H7 (cell line): ENCODE results near the gene TM2D1. TPM values are rescaled to one million over a fixed set of nuclear protein-coding genes. Genes with fewer than 3 reads are reported as not detected.

ENCODE experiments used
- DNase-seq: peaks from one replicate; pipeline ENCODE4 v3.0.0; 2012
- H3K27me3 ChIP-seq: 2 replicates; pipeline ENCODE4 v1.6.0; 2011; ENCODE audit warnings: mild to moderate bottlenecking, low read length; ENCODE audit not compliant: control insufficient read depth, insufficient read depth
- H3K36me3 ChIP-seq: replicated peaks from 2 replicates; pipeline ENCODE4 v1.5.1; 2011; ENCODE audit warnings: low read length; ENCODE audit not compliant: control insufficient read depth, insufficient read depth
- H3K4me3 ChIP-seq: 2 replicates; pipeline ENCODE4 v1.5.1; 2011; ENCODE audit warnings: low read depth, mild to moderate bottlenecking, control low read depth, low read length, moderate library complexity; ENCODE audit not compliant: insufficient read depth
- total RNA-seq: library from RNA; depleted of rRNA; stranded (reverse); fragments of >200 nt; shearing (Covaris generic); gene quantifications from 2 replicates; pipeline ENCODE4 v1.2.3, GENCODE V29; 2014; rRNA removed

TM2D1 gene
- 39.6 and 49.5 TPM in 2 replicates for total RNA-seq

DNA sequence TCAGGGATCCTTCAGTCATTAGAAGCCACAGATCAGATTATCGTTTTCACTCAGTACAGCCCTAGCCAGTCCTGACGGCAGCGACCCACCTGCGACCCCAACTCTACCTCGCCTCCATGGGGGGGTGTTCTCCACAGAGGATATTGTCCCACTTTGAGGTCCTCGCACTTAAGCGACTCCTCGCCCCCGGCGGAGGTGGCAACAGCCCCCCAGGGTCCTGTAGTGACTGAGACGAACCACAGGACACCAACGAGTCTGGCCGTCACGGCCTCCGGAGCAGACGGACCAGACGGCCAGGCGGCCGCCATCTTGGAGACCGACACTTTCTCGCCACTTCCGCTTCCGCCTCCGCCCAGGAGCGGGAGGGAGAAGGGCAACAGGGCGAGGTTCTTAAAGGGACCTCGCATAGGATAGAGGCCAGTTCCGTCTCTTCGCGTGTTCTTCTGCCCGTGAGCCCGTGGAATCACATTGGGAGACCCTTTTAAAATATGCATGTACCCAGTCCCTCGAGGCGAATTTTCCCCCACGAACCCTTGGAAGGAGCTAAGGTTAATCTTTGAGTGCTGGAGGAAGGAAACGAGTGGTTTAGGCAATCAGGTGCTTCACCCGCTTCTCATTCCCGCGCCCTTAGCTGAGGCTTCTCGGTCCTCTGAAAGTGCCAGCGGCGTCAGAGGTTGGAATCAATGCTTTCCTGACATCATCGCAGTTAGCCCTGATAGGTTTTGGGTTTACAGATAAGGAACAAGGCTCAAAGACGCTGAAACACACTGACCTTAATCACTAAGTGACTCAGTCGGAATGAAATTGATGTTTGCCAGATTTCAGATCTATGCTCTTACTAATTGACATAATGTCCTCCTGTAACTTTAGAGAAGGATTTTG, at the start of gene TM2D1:
Gene TM2D1, minus strand, starts transcription at position 329 of the 882 bp plus-strand sequence. Its CDS starts 21 bp downstream, at position 308.
- H3K27me3 ChIP-seq: no peaks in the 10 kb centered on the region
- H3K36me3 ChIP-seq: no peaks in the 10 kb centered on the region
- peak within 1 kb of the TSS; percentile 97 for H3K4me3 ChIP-seq
- peak; percentile 85 for DNase-seq

- H3K36me3 ChIP-seq: peaks cover 5% of the 10 kb centered on the region; the same call in 1 of the 2 replicates
- no peak for DNase-seq
- no peak overlapping the region for H3K4me3 ChIP-seq
- no peaks in the 10 kb centered on the region for H3K27me3 ChIP-seq
Measured at GRCh38 chr1:61770131-61770530, 45.2 kb upstream of the TM2D1 start.

GRCh38 chr1:61757950-61758349, 33.0 kb upstream of the TM2D1 start:
- Histone ChIP-seq H3K36me3 (no peaks in the 10 kb centered on the region), H3K27me3 (no peaks in the 10 kb centered on the region), H3K4me3 (no peak overlapping the region)
- DNase-seq: no peak

DNA sequence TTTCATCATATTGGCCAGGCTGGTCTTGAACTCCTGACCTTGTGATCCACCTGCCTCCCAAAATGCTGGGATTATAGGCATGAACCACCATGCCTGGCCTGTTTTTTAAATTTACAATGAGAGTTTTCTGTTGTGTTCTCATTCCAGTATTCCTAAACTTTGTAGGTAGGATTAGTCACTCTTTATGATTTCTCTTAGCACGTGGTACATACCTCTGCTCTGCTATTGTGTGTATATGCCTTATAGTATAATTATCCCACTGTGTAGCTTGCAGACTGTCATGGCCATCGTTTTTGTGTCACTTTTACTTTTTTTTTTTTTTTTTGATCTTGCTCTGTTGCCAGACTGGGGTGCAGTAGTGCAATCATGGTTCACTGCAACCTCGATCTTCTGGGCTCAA, 31.8 kb upstream of the TM2D1 start:
- no peak for DNase-seq
- Histone ChIP-seq H3K27me3 (no peaks in the 10 kb centered on the region), H3K4me3 (no peak overlapping the region), H3K36me3 (no peaks in the 10 kb centered on the region)

- no peak for DNase-seq
- no peaks in the 10 kb centered on the region for H3K27me3 ChIP-seq
- H3K36me3 ChIP-seq: no peaks in the 10 kb centered on the region
- no peak overlapping the region for H3K4me3 ChIP-seq
Measured at GRCh38 chr1:61754545-61754944, 29.6 kb upstream of the TM2D1 start.

- no peaks in the 10 kb centered on the region for H3K36me3 ChIP-seq
- DNase-seq: no peak
- no peaks in the 10 kb centered on the region for H3K27me3 ChIP-seq
- no peak overlapping the region for H3K4me3 ChIP-seq
Measured at GRCh38 chr1:61753998-61754508, 29.1 kb upstream of the TM2D1 start.

GRCh38 chr1:61752921-61753389, 28.0 kb upstream of the TM2D1 start:
- Histone ChIP-seq H3K36me3 (no peaks in the 10 kb centered on the region), H3K27me3 (no peaks in the 10 kb centered on the region), H3K4me3 (no peak overlapping the region)
- DNase-seq: no peak

DNA sequence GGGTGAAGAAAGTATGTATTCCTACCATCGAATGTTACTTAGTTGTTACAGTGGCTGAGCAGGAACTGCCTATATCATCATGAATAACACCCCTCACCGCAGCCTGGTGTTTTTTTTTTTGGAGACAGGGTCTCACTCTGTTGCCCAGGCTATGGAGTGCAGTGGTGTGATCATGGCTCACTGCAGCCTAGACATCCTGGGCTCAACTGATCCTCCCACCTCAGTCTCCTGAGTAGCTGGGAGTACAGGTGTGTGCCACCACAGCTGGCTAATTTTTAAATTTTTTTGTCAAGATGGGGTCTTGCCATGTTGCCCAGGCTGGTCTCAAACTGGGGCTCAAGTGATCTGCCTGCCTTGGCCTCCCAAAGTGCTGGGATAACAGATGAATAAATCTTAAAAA, 24.6 kb upstream of the TM2D1 start:
- Histone ChIP-seq H3K27me3 (no peaks in the 10 kb centered on the region), H3K4me3 (no peak overlapping the region), H3K36me3 (no peaks in the 10 kb centered on the region)
- no peak for DNase-seq

GRCh38 chr1:61748566-61748965, 23.6 kb upstream of the TM2D1 start:
- DNase-seq: no peak
- no peaks in the 10 kb centered on the region for H3K36me3 ChIP-seq
- no peaks in the 10 kb centered on the region for H3K27me3 ChIP-seq
- no peak overlapping the region for H3K4me3 ChIP-seq

DNA sequence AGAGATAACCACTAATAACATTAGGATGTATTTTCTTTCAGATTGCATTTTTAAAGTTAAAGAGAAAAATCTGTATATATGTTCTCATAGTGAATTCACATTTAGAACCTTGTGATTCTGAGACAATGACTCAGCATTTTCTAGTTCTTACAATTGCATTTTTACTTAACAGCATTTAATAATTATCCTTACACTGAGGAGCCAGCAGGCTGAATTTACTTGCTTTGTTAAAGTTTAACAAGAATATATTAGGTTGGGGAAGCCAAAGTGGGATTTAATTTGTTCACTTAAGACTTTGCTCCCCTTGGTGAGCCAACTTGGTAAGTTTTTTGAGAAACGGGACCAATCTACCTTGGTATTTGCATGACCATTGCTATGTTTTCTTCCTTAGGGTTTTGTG, 21.9 kb upstream of the TM2D1 start:
- H3K36me3 ChIP-seq: no peaks in the 10 kb centered on the region
- no peak overlapping the region for H3K4me3 ChIP-seq
- no peaks in the 10 kb centered on the region for H3K27me3 ChIP-seq
- no peak for DNase-seq

GRCh38 chr1:61743716-61744580, 19.0 kb upstream of the TM2D1 start:
- Histone ChIP-seq H3K27me3 (no peaks in the 10 kb centered on the region), H3K36me3 (no peaks in the 10 kb centered on the region), H3K4me3 (peak overlapping the region; percentile 65)
- DNase-seq: no peak

DNA sequence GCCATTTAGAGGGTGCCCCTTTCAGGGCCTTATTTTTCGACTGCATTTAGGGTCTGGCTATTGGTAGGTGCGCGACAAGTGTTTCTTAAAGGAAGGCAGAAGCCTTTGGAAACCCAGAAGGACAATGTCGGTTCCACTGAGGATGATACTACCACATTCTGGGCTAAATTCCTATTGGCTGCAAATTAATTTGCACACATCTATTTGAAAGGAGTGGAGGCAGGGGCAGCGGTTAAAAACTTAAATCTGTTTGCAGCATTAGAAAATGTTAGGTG, 18.4 kb upstream of the TM2D1 start:
- H3K27me3 ChIP-seq: no peaks in the 10 kb centered on the region
- DNase-seq: no peak
- H3K4me3 ChIP-seq: peak overlapping the region; percentile 65
- H3K36me3 ChIP-seq: no peaks in the 10 kb centered on the region

DNA sequence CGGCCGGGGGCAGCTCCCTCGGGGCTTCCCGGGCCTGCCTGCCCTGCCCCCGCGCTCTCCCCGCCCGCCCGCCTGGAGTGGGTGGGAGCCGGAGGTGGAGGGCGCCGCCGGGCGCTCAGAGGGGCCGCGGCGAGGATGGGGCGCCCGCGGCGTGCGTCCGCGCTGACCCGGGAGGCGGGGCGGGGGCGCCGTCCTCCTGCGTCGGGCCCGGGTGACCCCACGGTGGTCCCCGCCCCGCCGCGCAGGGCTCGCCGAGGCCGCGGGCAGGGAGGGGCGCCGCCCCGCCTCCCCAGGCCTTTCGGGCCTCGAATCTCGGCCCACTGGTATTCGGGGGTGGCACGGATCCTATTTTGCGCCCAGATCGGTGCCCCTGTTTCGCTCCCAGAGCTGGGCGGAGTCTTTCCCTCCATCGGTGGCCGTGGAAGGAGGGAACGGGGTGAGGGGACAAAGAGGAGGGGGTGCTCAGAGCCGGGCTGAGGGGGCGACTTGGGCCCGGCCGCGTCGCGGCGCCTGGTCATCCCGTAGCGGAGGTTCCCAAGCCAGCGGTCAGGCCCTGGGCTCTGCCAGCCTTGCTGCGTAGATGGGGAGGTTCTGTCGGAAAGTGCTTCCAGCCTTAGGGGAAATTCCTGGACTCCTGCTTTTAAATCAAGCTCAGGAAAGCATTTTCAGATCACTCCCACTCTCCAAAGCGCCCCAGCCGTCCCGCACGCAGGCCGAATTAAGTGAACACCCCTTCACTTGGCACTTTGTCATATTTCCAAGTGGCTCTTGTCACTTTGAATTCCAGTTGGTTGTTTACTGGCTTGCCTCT, 17.9 kb upstream of the TM2D1 start:
- DNase-seq: peak; percentile 79
- H3K36me3 ChIP-seq: no peaks in the 10 kb centered on the region
- H3K4me3 ChIP-seq: peak overlapping the region; percentile 65
- no peaks in the 10 kb centered on the region for H3K27me3 ChIP-seq
